NCI-H524 (cell line): Measurements from ENCODE around the gene NAV2.
A peak's percentile ranks its signal among the peaks of the same experiment; 100 is the strongest.
"Not testable (repeated sequence)": the region's sequence is repeated elsewhere in the genome, so short reads cannot be mapped to it uniquely, and the experiment has no call there.

Experiments used
- DNase-seq, 2 experiments: peaks; one replicate each; lab custom pipeline; 2025; lab: John Stamatoyannopoulos, UW

Gene NAV2

GRCh38 chr11:20058749-20059458, 346.3 kb downstream of the NAV2 start:
- no peak for DNase-seq

GRCh38 chr11:20059587-20060021, 347.0 kb downstream of the NAV2 start:
- no peak for DNase-seq

GRCh38 chr11:20060181-20060580, 347.5 kb downstream of the NAV2 start:
- no peak for DNase-seq

- DNase-seq: no peak
These were observed 348.1 kb downstream of the NAV2 start for GRCh38 chr11:20060647-20061205.

GRCh38 chr11:20061776-20062175, 349.1 kb downstream of the NAV2 start:
- DNase-seq: no peak

GRCh38 chr11:20064961-20065405, 352.3 kb downstream of the NAV2 start:
- no peak for DNase-seq

GRCh38 chr11:20065406-20065805, 352.8 kb downstream of the NAV2 start:
- DNase-seq: no peak

GRCh38 chr11:20066013-20066782, 353.6 kb downstream of the NAV2 start:
- DNase-seq: no peak

- no peak for DNase-seq
These were observed 354.1 kb downstream of the NAV2 start for GRCh38 chr11:20066783-20067156.

- no peak for DNase-seq
These were observed 355.0 kb downstream of the NAV2 start for GRCh38 chr11:20067665-20068064.

- DNase-seq: no peak
These were observed 356.1 kb downstream of the NAV2 start for GRCh38 chr11:20068691-20069090.

- no peak for DNase-seq
These were observed 357.8 kb downstream of the NAV2 start for GRCh38 chr11:20070459-20070858.

GRCh38 chr11:20075627-20076026, 363.0 kb downstream of the NAV2 start:
- DNase-seq: no peak

- DNase-seq: no peak
These were observed 366.2 kb downstream of the NAV2 start for GRCh38 chr11:20078846-20079245.

GRCh38 chr11:20080032-20080685, 367.5 kb downstream of the NAV2 start:
- DNase-seq: no peak

- DNase-seq: peak in 1 of 2 experiments; percentile 9
These were observed 368.7 kb downstream of the NAV2 start for GRCh38 chr11:20081336-20081735.

- DNase-seq: not testable (repeated sequence)
These were observed 371.2 kb downstream of the NAV2 start for GRCh38 chr11:20083877-20084276.

- DNase-seq: no peak
These were observed 372.5 kb downstream of the NAV2 start for GRCh38 chr11:20084921-20085814.

GRCh38 chr11:20085918-20086317, 373.3 kb downstream of the NAV2 start:
- no peak for DNase-seq

- no peak for DNase-seq
These were observed 374.5 kb downstream of the NAV2 start for GRCh38 chr11:20087118-20087521.

GRCh38 chr11:20088397-20089225, 376.0 kb downstream of the NAV2 start:
- DNase-seq: no peak
